ENCODE results near the gene TSHZ1.

Gene TSHZ1

GRCh38 chr18:75273817-75274216 is 63.2 kb downstream of the TSHZ1 start:
- H3K36me3 ChIP-seq (ENCODE audit: control insufficient read depth in 2 of 2, insufficient read depth in 1 of 2, low read length in 2 of 2): no peaks in the 10 kb centered on the region
- no peak overlapping the region for H3K27ac ChIP-seq (ENCODE audit: extremely low read depth, low read depth, low read length)
- CTCF ChIA-PET: no interaction called here
- H3K4me3 ChIP-seq (ENCODE audit: low read depth, low read length): no peak overlapping the region
- POLR2A ChIA-PET: no interaction called here
- peaks cover 6% of the 10 kb centered on the region; the same call in 1 of the 2 replicates for H3K4me1 ChIP-seq (ENCODE audit: control insufficient read depth, insufficient read depth, low read length)
- no peaks in the 10 kb centered on the region for H3K9me3 ChIP-seq (ENCODE audit: control insufficient read depth, insufficient read depth, low read depth, low read length)
- no peak for TF ChIP-seq ZNF623 (tag by site-specific recombination; IDR thresholded peaks at IDR 0.05)
- no peak for TF ChIP-seq ZNF707 (tag by site-specific recombination; IDR thresholded peaks at IDR 0.05)
- TF ChIP-seq ZFHX2 (tag by site-specific recombination; conservative IDR thresholded peaks at IDR 0.05): 0 out of 2 replicates have a peak, but pooled peaks have one; percentile 30
- TF ChIP-seq, protein P1, sequence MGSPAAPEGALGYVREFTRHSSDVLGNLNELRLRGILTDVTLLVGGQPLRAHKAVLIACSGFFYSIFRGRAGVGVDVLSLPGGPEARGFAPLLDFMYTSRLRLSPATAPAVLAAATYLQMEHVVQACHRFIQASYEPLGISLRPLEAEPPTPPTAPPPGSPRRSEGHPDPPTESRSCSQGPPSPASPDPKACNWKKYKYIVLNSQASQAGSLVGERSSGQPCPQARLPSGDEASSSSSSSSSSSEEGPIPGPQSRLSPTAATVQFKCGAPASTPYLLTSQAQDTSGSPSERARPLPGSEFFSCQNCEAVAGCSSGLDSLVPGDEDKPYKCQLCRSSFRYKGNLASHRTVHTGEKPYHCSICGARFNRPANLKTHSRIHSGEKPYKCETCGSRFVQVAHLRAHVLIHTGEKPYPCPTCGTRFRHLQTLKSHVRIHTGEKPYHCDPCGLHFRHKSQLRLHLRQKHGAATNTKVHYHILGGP (tag by site-specific recombination; IDR thresholded peaks at IDR 0.05): no peak
- TF ChIP-seq ZNF391 (tag by site-specific recombination; IDR thresholded peaks at IDR 0.05; ENCODE audit: borderline replicate concordance, low read depth): no peak

DNA sequence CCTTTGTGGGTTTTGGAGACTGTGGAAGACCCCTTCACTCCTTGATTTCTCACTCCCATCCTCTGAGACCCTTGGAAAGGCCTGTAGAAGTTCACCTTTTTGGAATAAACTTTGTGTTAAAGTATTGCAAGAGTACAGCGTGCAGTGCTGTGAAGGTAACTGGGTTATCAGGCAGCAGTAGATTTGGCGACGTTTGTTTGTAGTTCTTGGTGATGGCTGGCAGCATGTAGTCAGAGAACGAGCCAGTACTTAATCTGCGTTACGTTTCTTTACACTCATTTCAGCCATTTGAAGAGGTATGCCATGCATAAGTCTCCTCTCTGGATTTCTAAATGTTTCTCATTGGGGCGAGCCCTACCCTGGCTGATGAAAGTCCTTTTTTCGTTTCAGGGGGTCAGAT is 64.6 kb downstream of the TSHZ1 start:
- CTCF ChIA-PET: interaction anchor here (0.7 kb wide), 1 partner anchor 9 kb away, joined by 4 read pairs; no protein-coding TSS in a partner anchor
- POLR2A ChIA-PET: no interaction called here
- Histone ChIP-seq H3K4me3 (ENCODE audit: low read depth, low read length) (no peak overlapping the region), H3K36me3 (ENCODE audit: control insufficient read depth in 2 of 2, insufficient read depth in 1 of 2, low read length in 2 of 2) (no peaks in the 10 kb centered on the region), H3K4me1 (ENCODE audit: control insufficient read depth, insufficient read depth, low read length) (peaks cover 6% of the 10 kb centered on the region; the same call in 1 of the 2 replicates), H3K9me3 (ENCODE audit: control insufficient read depth, insufficient read depth, low read depth, low read length) (no peaks in the 10 kb centered on the region), H3K27ac (ENCODE audit: extremely low read depth, low read depth, low read length) (no peak overlapping the region)
- no peak for TF ChIP-seq ZNF514 (tag by site-specific recombination; IDR thresholded peaks at IDR 0.05)
- TF ChIP-seq, protein P2, sequence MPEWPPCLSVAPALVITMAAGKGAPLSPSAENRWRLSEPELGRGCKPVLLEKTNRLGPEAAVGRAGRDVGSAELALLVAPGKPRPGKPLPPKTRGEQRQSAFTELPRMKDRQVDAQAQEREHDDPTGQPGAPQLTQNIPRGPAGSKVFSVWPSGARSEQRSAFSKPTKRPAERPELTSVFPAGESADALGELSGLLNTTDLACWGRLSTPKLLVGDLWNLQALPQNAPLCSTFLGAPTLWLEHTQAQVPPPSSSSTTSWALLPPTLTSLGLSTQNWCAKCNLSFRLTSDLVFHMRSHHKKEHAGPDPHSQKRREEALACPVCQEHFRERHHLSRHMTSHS (tag by site-specific recombination; IDR thresholded peaks at IDR 0.05): no peak
- TF ChIP-seq KLF7 (tag by site-specific recombination; IDR thresholded peaks at IDR 0.05; ENCODE audit: borderline replicate concordance): no peak
- TF ChIP-seq PRDM1 (tag by site-specific recombination; IDR thresholded peaks at IDR 0.05): no peak
- no peak for TF ChIP-seq ZNF157 (tag by site-specific recombination; IDR thresholded peaks at IDR 0.05)

GRCh38 chr18:75276818-75277609 is 66.4 kb downstream of the TSHZ1 start:
- TF ChIP-seq ZFHX2 (tag by site-specific recombination; conservative IDR thresholded peaks at IDR 0.05) (0 out of 2 replicates have a peak, but pooled peaks have one; percentile 9), ZNF391 (tag by site-specific recombination; IDR thresholded peaks at IDR 0.05; ENCODE audit: borderline replicate concordance, low read depth) (no peak), ZNF843 (tag by site-specific recombination; IDR thresholded peaks at IDR 0.05) (no peak), PRDM4 (tag by site-specific recombination; IDR thresholded peaks at IDR 0.05) (no peak), ZNF629 (tag by site-specific recombination; IDR thresholded peaks at IDR 0.05) (no peak), ZNF266 (tag by site-specific recombination; IDR thresholded peaks at IDR 0.05; ENCODE audit: low read depth) (no peak), ZNF654 (tag by site-specific recombination; IDR thresholded peaks at IDR 0.05; ENCODE audit: low read depth) (no peak)
- Histone ChIP-seq H3K4me1 (ENCODE audit: control insufficient read depth, insufficient read depth, low read length) (peaks cover 6% of the 10 kb centered on the region; the same call in 1 of the 2 replicates), H3K9me3 (ENCODE audit: control insufficient read depth, insufficient read depth, low read depth, low read length) (no peaks in the 10 kb centered on the region), H3K4me3 (ENCODE audit: low read depth, low read length) (no peak overlapping the region), H3K27ac (ENCODE audit: extremely low read depth, low read depth, low read length) (no peak overlapping the region), H3K36me3 (ENCODE audit: control insufficient read depth in 2 of 2, insufficient read depth in 1 of 2, low read length in 2 of 2) (no peaks in the 10 kb centered on the region)
- POLR2A ChIA-PET: no interaction called here
- CTCF ChIA-PET: no interaction called here

Data from HEK293 (cell line).